Memory B cell (primary cell): ENCODE measurements around the gene DCLK3.

Experiments used
- ATAC-seq: fragments of 150-1000 bp; cut with Tn5 transposase; 2 replicates; pipeline ENCODE4 v1.10.0; 2021; ENCODE audit warnings: low read depth, mild to moderate bottlenecking, moderate library complexity
- DNase-seq, 2 donors: peaks; one replicate each; pipeline ENCODE4 v3.0.0; 2022; ENCODE audit warnings: low spot score in 2 of 2
- H3K27ac Mint-ChIP-seq: one replicate; pipeline ENCODE4 v1.8.0; 2022; ENCODE audit warnings: mild to moderate bottlenecking, moderate library complexity, mixed read lengths
- H3K27me3 Mint-ChIP-seq: one replicate; pipeline ENCODE4 v1.8.0; 2022; ENCODE audit warnings: mixed read lengths
- H3K36me3 Mint-ChIP-seq: one replicate; pipeline ENCODE4 v1.8.0; 2022; ENCODE audit warnings: mild to moderate bottlenecking, mixed read lengths
- H3K4me1 Mint-ChIP-seq: one replicate; pipeline ENCODE4 v1.8.0; 2022; ENCODE audit warnings: mixed read lengths
- H3K4me3 Mint-ChIP-seq: one replicate; pipeline ENCODE4 v1.8.0; 2022; ENCODE audit warnings: mild to moderate bottlenecking, moderate library complexity, mixed read lengths
- H3K9me3 Mint-ChIP-seq: one replicate; pipeline ENCODE4 v1.8.0; 2022; ENCODE audit warnings: mixed read lengths

The DCLK3 gene

GRCh38 chr3:36763850-36764703 is at the start of gene DCLK3:
DCLK3 (minus strand) TSS chr3:36764553; CDS start chr3:36764263, 290 bp downstream.
- H3K27me3 Mint-ChIP-seq, result peaks cover 48% of the 10 kb centered on the region
- no peaks in the 10 kb centered on the region for H3K9me3 Mint-ChIP-seq
- no peak within 1 kb of the TSS for H3K27ac Mint-ChIP-seq
- ATAC-seq (no peak), DNase-seq (no peak)
- no peaks in the 10 kb centered on the region for H3K36me3 Mint-ChIP-seq
- H3K4me1 Mint-ChIP-seq, result peaks cover 3% of the 10 kb centered on the region
- peak within 1 kb of the TSS; percentile 60 for H3K4me3 Mint-ChIP-seq

DNA sequence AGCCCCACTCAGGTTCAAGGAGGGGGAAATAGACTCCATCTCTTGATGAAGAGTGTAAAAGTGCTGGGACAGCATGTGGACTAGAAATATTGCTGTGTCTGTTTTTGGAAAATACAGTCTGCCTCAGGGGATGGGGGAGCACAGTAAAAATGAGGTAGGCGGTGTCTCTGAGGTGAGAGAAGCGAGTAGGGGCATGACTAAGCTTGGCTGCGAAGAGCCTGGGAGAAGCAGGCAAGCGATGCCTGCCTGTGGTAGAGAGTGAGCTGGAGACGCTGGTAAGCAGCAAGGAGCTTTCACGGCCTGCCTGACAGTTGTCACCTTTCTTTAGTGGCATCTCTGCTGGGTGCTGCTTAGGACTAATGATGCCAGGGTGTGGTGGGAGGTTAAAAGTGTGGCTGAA is 49.0 kb upstream of the DCLK3 start:
- ATAC-seq, result no peak
- H3K27me3 Mint-ChIP-seq, result peaks cover 6% of the 10 kb centered on the region
- peaks cover 4% of the 10 kb centered on the region for H3K9me3 Mint-ChIP-seq
- no peak overlapping the region for H3K4me3 Mint-ChIP-seq
- DNase-seq, result no peak
- H3K4me1 Mint-ChIP-seq, result peaks cover 2% of the 10 kb centered on the region
- H3K27ac Mint-ChIP-seq, result no peak overlapping the region
- H3K36me3 Mint-ChIP-seq, result peaks cover 2% of the 10 kb centered on the region

- ATAC-seq, result no peak
- H3K4me3 Mint-ChIP-seq, result no peak overlapping the region
- H3K27me3 Mint-ChIP-seq, result peaks cover 7% of the 10 kb centered on the region
- peaks cover 2% of the 10 kb centered on the region for H3K4me1 Mint-ChIP-seq
- H3K27ac Mint-ChIP-seq, result no peak overlapping the region
- peaks cover 2% of the 10 kb centered on the region for H3K36me3 Mint-ChIP-seq
- DNase-seq, result no peak
- peaks cover 4% of the 10 kb centered on the region for H3K9me3 Mint-ChIP-seq
Measured at GRCh38 chr3:36812240-36812639, 47.9 kb upstream of the DCLK3 start.

DNA sequence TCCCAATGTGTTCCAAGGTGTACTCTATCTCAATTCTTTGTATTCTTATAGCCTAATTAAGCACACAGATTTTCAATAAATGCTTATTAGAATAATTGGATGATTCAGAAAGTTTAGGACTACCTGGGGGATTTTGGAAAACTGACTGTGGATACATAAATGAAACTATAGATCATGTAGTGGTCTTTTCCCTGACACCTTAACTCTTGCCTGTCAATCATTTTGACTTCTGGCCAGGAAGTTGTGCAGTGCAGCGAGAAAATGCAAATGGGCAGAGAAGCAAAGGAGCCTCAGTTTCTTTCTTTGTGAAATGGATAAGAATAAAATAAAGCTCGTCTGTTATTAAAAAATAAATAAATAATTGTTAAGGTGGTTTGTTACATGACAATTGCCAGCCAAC is 47.4 kb upstream of the DCLK3 start:
- ATAC-seq (no peak), DNase-seq (no peak)
- peaks cover 7% of the 10 kb centered on the region for H3K27me3 Mint-ChIP-seq
- peaks cover 2% of the 10 kb centered on the region for H3K36me3 Mint-ChIP-seq
- H3K4me3 Mint-ChIP-seq, result no peak overlapping the region
- H3K4me1 Mint-ChIP-seq, result peaks cover 2% of the 10 kb centered on the region
- H3K9me3 Mint-ChIP-seq, result peaks cover 4% of the 10 kb centered on the region
- no peak overlapping the region for H3K27ac Mint-ChIP-seq

DNA sequence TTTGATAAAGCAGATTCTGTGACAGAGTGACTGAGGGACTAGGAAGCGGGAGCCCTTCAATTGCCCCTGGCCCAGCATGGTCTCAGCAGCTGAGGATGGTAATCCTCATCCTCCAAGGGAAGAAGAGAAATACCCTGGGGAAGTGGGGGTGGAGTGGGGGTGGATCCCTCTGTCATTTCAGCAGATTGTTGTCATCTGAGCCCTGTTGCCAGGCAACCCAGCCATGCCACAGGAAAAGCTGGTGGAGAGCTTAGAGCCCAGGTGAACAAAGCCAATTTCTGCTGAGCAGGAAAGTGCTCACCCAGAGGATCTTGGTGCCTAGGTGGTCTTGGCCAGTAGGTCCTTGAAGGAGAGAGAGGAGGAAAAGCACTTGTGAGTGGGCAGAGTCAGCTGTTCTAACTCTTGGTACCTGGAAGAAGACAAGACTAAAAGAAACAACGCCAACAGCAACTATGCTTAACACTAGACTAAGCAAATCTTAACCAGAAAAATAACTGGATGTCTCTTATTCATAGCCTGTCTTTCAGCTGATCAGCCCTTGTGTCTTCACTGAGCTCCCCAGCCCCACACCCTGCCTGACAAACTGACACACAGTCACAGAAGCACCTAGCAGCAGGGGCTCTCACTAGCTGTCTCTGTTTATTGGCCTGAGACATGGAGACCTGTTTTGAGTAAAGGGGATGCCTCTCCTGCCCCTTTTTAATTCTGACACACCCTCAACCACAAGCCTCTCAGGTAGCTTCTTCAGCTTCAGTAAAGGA is 40.1 kb upstream of the DCLK3 start:
- Mint-ChIP-seq H3K4me3 (no peak overlapping the region), H3K9me3 (peaks cover 10% of the 10 kb centered on the region), H3K36me3 (peaks cover 8% of the 10 kb centered on the region), H3K27ac (no peak overlapping the region), H3K4me1 (no peaks in the 10 kb centered on the region), H3K27me3 (peaks cover 17% of the 10 kb centered on the region)
- no peak for DNase-seq
- no peak for ATAC-seq

GRCh38 chr3:36803091-36803791 is 38.9 kb upstream of the DCLK3 start:
- Mint-ChIP-seq H3K4me3 (no peak overlapping the region), H3K27ac (no peak overlapping the region), H3K27me3 (peaks cover 15% of the 10 kb centered on the region)

DNA sequence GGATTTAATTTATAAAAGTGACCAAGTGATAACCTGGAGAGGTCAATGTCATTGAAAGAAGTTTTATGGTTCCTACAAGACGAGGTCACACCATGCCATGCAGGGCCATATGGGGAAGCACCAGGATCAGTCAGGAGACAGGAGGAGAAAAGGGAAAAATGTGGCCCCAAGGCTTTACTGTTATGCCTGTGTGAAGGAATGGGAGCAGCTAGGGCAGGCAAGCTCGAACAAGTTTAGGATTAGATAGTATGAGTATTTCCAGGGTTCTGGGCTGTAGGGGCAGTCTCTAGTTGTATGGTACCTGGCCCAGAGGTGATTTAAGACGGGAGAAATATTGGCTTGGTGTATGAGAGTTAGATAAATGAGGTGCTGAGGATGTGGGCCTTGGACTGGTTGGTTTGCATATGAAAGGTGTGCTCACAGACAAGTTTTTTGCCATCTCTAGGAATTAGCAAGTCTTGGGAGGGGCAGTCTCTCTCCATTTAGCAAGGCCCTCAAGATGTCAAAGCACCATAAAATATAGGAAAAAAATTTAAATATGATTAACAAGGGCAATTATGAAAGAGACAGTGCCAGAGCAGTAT is 36.3 kb upstream of the DCLK3 start:
- H3K4me3 Mint-ChIP-seq, result no peak overlapping the region
- peaks cover 11% of the 10 kb centered on the region for H3K27me3 Mint-ChIP-seq
- H3K4me1 Mint-ChIP-seq, result no peaks in the 10 kb centered on the region
- no peak overlapping the region for H3K27ac Mint-ChIP-seq
- no peaks in the 10 kb centered on the region for H3K9me3 Mint-ChIP-seq
- ATAC-seq (no peak), DNase-seq (no peak)
- no peaks in the 10 kb centered on the region for H3K36me3 Mint-ChIP-seq

More at GRCh38 chr3:36803091-36803791, 38.9 kb upstream of the DCLK3 start:
- Mint-ChIP-seq H3K9me3 (peaks cover 6% of the 10 kb centered on the region), H3K4me1 (no peaks in the 10 kb centered on the region), H3K36me3 (peaks cover 6% of the 10 kb centered on the region)
- no peak for ATAC-seq
- DNase-seq, result no peak

DNA sequence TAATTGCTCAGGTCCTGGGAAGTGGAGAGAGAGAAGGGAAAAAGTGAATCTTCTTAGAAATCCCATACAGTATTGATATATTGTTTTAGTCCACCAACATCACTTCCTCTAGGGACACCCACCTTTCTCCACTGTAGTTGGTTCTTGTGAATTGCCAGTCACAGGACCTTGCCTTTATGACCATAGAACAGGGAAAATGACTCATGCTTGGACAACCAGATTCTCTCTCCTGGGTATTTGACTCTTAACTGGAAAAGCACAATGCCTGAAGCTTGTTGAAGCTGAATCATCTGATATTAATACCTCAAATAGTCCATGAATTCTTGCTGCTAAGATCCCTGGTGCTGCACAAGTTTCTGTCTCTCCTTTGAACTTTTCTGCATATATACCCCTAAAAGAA is 32.5 kb upstream of the DCLK3 start:
- Mint-ChIP-seq H3K9me3 (no peaks in the 10 kb centered on the region), H3K36me3 (no peaks in the 10 kb centered on the region), H3K4me1 (no peaks in the 10 kb centered on the region), H3K27me3 (peaks cover 7% of the 10 kb centered on the region), H3K4me3 (no peak overlapping the region), H3K27ac (no peak overlapping the region)
- ATAC-seq (no peak), DNase-seq (no peak)

DNA sequence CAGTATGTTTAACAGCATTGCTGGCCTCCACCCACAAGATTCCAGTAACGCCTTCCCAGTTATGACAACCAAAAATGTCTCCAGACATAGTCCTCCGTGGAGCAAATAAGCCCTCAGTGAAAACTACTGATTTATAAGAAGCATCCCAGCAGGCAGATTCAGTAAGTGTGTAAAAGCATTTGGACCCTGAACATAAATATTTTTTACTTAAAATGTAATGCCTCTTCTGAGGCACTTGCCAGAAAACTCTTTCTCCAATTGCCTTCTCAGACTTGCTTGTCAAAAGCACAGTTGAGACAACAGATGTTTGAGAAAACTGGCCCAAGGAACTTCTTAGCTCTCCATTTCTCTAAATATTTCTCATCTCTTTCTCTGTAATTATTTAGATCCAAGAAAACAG is 31.8 kb upstream of the DCLK3 start:
- Mint-ChIP-seq H3K9me3 (no peaks in the 10 kb centered on the region), H3K4me3 (no peak overlapping the region), H3K27ac (no peak overlapping the region), H3K4me1 (no peaks in the 10 kb centered on the region), H3K27me3 (peaks cover 9% of the 10 kb centered on the region), H3K36me3 (no peaks in the 10 kb centered on the region)
- no peak for ATAC-seq
- no peak for DNase-seq

DNA sequence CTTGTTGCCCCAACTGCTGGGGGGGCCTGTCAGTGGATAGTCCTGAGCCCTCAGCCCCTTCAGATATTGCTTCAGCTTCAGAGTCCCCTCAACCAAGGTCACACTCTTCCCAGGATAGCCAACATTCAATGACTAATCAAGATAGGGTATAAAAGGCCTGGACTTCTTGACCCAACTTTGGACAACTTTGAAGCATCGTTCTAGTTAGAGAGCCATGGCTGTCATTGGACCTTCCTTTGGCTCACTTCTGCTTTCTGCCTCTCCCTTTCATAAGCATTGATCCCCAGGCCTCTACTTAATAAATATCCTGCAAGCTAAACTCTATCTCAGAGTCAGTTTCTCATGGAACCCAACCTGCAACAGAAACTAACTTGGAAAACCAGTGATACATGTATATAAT is 31.3 kb upstream of the DCLK3 start:
- ATAC-seq, result no peak
- Mint-ChIP-seq H3K4me1 (no peaks in the 10 kb centered on the region), H3K36me3 (no peaks in the 10 kb centered on the region), H3K4me3 (no peak overlapping the region), H3K27me3 (peaks cover 11% of the 10 kb centered on the region), H3K27ac (no peak overlapping the region), H3K9me3 (no peaks in the 10 kb centered on the region)
- no peak for DNase-seq

- Mint-ChIP-seq H3K27me3 (peaks cover 13% of the 10 kb centered on the region), H3K36me3 (no peaks in the 10 kb centered on the region), H3K4me1 (peaks cover 2% of the 10 kb centered on the region), H3K4me3 (no peak overlapping the region), H3K9me3 (no peaks in the 10 kb centered on the region), H3K27ac (no peak overlapping the region)
- ATAC-seq, result peak; percentile 50
- DNase-seq, result no peak
Measured at GRCh38 chr3:36792342-36792741, 28.0 kb upstream of the DCLK3 start.

GRCh38 chr3:36790765-36791164 is 26.4 kb upstream of the DCLK3 start:
- Mint-ChIP-seq H3K27ac (no peak overlapping the region), H3K9me3 (no peaks in the 10 kb centered on the region), H3K36me3 (no peaks in the 10 kb centered on the region), H3K4me1 (peaks cover 2% of the 10 kb centered on the region), H3K27me3 (peaks cover 13% of the 10 kb centered on the region), H3K4me3 (no peak overlapping the region)
- no peak for DNase-seq
- no peak for ATAC-seq

- H3K9me3 Mint-ChIP-seq, result no peaks in the 10 kb centered on the region
- peaks cover 2% of the 10 kb centered on the region for H3K4me1 Mint-ChIP-seq
- peaks cover 13% of the 10 kb centered on the region for H3K27me3 Mint-ChIP-seq
- DNase-seq (no peak), ATAC-seq (no peak)
- no peaks in the 10 kb centered on the region for H3K36me3 Mint-ChIP-seq
- no peak overlapping the region for H3K4me3 Mint-ChIP-seq
- H3K27ac Mint-ChIP-seq, result no peak overlapping the region
Measured at GRCh38 chr3:36786921-36787890, 22.9 kb upstream of the DCLK3 start.
